Erythroblast (primary cell): ENCODE results near the gene TRMU.

Experiments used
- GATA1 ChIP-seq: IDR thresholded peaks from 2 replicates; pipeline ENCODE4 v1.6.1; 2011; ENCODE audit warnings: low read depth, mild to moderate bottlenecking, control low read depth, low read length, moderate library complexity
- POLR2A ChIP-seq: IDR thresholded peaks from 2 replicates; pipeline ENCODE4 v1.6.1; 2011; ENCODE audit warnings: mild to moderate bottlenecking, low read length

DNA sequence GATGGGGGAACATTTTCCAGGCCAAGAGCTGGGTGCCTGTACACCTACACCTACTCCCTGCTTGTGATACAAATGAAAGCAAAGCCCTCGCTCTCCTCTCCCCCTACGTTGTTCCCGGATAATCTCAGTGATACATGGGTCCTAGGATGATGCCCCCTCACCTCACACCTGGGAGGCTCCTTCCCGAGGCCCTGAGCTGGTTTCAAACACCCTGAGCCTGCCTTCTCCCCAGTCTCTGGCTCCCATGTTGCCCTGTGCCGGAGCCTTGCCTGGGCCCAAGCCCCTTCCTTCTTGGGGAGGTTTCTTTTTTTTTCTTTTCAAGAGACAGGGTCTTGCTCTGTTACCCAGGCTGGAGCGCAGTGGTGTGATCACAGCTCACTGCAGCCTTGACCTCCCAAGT lies 23.3 kb downstream of the TRMU start:
- TF ChIP-seq POLR2A = no peak
- no peak for TF ChIP-seq GATA1
